ENCODE results near the gene COX6B2.

DNA sequence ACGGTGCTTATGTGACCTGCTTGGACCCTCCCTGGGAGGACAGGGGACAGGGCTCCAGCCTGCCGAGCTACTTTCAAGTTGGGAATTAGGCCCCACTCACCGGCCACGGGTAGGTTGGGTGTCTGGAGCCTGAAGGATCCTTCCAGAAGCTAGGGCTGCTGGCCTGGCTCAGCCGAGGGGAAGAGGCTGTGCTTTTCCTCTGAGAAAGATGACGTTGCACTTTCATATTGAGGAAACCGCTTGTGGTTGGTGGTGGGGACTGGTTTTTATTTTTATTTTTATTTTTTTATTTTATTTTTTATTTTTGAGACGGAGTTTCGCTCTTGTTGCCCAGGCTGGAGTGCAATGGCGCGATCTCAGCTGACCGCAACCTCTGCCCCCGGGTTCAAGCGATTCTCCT is 29.3 kb downstream of the COX6B2 start, which contains the start of gene TMEM150B:
- TF ChIP-seq EP300 (IDR thresholded peaks at IDR 0.05; ENCODE audit: borderline replicate concordance in 1 of 2, low read depth in 1 of 2, low read length in 1 of 2) = no peak
- TF ChIP-seq, protein P1, sequence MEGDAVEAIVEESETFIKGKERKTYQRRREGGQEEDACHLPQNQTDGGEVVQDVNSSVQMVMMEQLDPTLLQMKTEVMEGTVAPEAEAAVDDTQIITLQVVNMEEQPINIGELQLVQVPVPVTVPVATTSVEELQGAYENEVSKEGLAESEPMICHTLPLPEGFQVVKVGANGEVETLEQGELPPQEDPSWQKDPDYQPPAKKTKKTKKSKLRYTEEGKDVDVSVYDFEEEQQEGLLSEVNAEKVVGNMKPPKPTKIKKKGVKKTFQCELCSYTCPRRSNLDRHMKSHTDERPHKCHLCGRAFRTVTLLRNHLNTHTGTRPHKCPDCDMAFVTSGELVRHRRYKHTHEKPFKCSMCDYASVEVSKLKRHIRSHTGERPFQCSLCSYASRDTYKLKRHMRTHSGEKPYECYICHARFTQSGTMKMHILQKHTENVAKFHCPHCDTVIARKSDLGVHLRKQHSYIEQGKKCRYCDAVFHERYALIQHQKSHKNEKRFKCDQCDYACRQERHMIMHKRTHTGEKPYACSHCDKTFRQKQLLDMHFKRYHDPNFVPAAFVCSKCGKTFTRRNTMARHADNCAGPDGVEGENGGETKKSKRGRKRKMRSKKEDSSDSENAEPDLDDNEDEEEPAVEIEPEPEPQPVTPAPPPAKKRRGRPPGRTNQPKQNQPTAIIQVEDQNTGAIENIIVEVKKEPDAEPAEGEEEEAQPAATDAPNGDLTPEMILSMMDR (IDR thresholded peaks at IDR 0.05) = no peak
- TF ChIP-seq SMC3 (IDR thresholded peaks at IDR 0.05; ENCODE audit: low read depth, low read length) = no peak
- TF ChIP-seq, protein P2, sequence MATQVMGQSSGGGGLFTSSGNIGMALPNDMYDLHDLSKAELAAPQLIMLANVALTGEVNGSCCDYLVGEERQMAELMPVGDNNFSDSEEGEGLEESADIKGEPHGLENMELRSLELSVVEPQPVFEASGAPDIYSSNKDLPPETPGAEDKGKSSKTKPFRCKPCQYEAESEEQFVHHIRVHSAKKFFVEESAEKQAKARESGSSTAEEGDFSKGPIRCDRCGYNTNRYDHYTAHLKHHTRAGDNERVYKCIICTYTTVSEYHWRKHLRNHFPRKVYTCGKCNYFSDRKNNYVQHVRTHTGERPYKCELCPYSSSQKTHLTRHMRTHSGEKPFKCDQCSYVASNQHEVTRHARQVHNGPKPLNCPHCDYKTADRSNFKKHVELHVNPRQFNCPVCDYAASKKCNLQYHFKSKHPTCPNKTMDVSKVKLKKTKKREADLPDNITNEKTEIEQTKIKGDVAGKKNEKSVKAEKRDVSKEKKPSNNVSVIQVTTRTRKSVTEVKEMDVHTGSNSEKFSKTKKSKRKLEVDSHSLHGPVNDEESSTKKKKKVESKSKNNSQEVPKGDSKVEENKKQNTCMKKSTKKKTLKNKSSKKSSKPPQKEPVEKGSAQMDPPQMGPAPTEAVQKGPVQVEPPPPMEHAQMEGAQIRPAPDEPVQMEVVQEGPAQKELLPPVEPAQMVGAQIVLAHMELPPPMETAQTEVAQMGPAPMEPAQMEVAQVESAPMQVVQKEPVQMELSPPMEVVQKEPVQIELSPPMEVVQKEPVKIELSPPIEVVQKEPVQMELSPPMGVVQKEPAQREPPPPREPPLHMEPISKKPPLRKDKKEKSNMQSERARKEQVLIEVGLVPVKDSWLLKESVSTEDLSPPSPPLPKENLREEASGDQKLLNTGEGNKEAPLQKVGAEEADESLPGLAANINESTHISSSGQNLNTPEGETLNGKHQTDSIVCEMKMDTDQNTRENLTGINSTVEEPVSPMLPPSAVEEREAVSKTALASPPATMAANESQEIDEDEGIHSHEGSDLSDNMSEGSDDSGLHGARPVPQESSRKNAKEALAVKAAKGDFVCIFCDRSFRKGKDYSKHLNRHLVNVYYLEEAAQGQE (IDR thresholded peaks at IDR 0.05; ENCODE audit: low read depth, low read length) = no peak
